HG03139 (cell line): ENCODE results near the gene C1QBP.
"Not testable (repeated sequence)": the region's sequence is repeated elsewhere in the genome, so short reads cannot be mapped to it uniquely, and the experiment has no call there.

Source experiments
- ATAC-seq: cut with Tn5 transposase; IDR thresholded peaks from one replicate; pipeline ENCODE4 v1.9.1; 2021; ENCODE audit not compliant: unreplicated experiment

The C1QBP gene, protein sequence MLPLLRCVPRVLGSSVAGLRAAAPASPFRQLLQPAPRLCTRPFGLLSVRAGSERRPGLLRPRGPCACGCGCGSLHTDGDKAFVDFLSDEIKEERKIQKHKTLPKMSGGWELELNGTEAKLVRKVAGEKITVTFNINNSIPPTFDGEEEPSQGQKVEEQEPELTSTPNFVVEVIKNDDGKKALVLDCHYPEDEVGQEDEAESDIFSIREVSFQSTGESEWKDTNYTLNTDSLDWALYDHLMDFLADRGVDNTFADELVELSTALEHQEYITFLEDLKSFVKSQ

DNA sequence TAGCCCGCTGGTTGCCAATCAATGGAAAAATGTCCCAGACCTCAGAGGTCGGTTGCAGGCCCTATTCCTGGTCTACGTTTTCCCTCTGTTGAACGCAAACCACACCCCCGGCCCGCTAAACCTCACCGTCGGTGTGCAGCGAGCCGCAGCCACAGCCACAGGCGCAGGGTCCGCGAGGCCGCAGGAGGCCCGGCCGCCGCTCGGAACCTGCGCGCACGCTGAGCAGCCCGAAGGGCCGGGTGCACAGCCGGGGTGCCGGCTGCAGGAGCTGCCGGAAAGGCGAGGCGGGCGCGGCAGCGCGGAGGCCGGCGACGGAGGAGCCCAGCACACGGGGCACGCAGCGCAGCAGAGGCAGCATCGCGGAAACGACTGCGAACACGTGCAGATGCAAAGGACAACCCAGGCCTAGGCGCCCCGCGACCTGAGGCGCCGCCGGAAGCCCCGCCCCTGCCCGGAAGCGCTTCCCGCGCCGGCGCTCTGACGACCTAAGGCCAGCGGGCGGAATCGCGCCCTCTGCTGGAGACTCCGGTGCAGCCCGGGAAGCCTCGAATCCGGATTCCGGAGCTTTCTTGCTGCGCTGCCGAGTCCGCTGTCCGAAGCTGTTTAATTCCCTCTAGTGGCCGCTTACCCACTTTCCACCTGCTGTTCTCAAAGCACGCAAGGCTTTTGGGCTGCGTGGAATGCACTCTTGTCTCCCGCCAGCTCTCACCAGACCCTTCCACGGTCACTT lies at the start of gene C1QBP:
Gene C1QBP (minus strand): TSS at position 440 of the 730 bp plus-strand sequence. CDS start 82 bp downstream, at position 358.
- peak; percentile 78 for ATAC-seq

DNA sequence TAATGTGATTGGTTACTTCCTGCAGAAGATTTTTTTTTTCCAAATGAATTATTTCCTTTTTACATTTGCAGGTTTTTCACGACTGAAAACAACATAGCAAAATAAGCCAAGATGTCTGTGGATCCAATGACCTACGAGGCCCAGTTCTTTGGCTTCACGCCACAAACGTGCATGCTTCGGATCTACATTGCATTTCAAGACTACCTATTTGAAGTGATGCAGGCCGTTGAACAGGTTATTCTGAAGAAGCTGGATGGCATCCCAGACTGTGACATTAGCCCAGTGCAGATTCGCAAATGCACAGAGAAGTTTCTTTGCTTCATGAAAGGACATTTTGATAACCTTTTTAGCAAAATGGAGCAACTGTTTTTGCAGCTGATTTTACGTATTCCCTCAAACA lies 49.8 kb upstream of the C1QBP start:
- ATAC-seq = no peak

DNA sequence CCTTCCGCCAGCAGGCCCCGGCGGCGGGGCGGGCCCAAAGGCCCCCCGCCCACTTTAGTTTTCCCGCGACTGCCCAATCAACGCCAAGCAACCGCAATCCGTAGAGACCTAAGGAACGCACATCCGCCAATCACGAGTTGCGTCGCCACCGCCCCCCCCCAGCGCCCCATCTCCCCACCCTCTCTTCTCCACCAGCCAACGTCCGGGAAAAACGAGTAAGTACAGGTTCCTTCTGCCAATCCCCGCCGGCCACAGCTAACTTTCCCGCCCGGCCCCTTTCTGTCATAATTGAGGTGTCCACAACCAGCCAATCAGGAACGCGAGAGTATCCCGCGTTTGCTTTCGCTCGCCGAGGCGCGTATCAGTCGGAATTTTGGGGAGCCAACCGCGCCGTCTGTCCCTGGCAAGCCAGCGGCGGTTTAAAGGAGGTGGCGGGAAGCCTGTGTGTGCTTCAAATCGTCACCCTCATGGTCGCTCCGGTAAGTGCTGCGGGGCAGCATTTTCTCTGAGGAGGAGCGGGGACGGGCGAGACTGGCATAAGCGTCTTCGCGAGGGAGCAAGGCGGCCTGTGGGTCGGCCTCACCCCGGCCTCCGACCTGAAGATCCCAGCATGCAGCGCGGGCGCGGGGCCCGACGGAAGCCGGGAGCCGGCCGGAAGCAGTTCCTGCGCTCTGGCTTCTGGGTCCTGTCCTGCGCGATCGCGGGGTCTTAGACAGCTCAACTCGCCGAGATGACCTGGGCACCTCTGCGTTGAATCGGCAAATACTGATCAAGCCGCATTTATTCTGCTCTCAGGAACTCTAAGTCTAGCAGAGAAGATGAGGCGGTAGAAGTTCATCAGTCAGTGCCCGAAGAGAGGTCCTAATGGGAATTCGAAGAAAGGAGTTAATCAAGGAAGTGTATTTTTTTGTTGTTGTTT lies 47.5 kb upstream of the C1QBP start, which contains the start of gene MIS12:
Gene MIS12 (plus strand): TSS at position 361 of the 919 bp plus-strand sequence. CDS start 2,297 bp downstream, outside the sequence.
- ATAC-seq = peak; percentile 82

DNA sequence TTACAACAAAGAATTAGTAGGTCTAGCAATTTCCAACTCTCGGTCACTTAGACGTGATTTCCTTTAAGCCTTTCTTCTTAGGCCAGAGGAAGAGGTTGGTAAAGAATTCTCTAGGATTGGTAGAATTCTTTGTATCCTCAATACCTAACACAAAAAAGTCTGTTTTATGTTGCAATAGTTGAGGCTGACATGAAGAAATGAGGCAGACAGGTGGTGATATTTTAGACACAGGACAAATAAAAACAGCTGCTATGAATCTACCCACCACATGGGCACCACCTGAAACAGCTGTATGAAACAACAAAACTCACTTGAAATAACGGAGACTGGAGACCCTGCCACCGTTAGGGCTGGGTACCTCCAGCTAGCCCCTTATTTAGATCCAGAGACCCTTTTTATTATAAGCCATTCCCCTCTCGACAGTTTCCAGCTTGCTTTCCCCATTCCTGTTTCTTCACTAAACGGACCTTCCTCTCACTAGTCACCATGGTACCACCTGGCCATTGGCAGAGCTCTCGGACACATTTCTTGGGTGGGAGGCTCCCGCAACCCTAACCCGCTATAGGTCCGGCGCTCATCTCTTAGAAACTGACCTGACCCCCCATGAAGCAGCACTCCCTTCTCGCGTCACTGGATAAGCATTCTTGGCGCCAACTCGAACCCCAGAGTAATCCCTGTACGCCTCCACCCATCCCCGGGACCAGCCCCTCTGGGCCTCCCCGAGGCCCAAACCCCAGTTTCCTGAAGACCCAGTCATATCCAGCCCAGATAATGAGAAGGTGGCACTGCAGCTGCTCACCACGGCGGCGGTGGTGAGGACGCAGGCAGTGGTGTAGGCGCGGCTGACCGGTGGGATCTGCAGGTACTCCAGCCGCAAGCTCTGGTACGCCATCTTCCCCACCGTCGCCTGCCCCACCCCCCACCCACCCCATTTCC lies 46.6 kb upstream of the C1QBP start, which contains the start of gene DERL2:
Gene DERL2 (minus strand): TSS at position 909 of the 936 bp plus-strand sequence. CDS start 17 bp downstream, at position 892.
- ATAC-seq = peak; percentile 17

DNA sequence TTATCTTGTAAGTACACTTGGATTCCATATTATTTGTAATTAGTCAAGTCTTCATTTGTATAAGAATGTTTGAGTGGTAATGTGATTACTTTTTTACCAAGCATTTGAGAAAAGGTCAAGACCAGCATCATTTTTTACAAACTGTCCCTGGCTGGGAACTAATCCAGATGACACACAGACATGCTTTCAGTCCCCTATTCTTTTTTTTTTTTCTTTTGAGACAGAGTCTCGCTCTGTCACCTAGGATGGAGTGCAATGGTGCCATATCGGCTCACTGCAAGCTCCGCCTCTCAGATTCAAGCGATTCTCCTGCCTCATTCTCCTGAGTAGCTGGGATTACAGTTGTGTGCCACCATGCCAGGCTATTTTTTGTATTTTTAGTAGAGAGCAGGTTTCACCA lies 42.5 kb upstream of the C1QBP start:
- no peak for ATAC-seq

DNA sequence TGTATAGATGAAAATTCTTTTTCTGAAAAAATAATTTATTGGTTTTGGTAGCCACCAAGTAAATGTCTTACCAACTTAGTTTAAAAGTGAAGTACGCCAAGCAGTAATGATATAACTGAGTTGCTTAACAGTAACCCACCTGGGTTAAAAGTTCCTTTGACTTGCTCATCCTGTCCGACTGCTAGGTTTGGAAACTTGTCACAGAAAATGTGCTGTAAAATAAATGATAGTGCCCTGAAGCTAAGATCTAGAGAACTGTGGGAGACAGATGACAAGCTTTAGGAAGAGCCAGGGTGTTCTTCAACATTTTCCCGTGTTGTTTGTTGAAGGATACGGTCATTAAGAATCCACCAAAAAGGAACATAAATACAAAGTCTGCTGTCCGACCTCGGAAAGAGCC lies 42.0 kb upstream of the C1QBP start:
- no peak for ATAC-seq

DNA sequence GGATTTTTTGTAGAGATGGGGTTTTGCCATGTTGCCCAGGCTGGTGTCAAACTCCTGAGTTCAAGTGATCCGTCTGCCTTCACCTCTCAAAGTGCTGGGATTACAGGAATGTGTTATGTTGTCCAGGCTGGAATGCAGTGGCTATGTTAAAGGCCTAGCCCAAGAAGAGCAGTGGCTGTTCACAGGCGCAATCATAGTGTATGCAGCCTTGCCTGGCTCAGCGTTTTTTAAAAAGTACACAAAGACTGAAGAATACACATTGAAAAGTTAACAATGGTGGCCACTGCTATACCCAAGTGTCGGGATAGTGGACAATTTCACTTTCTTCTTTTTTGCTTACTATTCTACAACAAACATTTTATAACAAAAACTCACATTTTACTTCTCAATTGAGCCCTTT lies 40.0 kb upstream of the C1QBP start:
- no peak for ATAC-seq

DNA sequence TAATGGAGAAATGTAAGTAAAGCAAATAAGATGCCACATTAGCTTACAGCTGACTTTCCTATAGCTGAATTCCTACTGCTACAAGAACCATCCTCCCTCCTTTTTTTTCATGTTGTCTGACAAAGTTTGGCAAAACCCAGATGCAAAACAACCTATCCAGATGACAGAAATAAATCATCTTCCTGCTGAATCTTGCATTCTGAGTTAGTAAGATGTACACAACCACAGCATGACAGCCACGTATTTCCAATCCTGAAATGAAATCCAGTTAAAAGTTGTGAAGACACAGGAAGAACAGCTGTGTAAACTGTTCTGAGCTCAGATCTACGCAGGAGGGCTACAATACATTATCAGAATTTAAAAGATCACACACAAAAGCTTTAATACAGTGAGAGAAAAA lies 35.0 kb upstream of the C1QBP start:
- no peak for ATAC-seq

DNA sequence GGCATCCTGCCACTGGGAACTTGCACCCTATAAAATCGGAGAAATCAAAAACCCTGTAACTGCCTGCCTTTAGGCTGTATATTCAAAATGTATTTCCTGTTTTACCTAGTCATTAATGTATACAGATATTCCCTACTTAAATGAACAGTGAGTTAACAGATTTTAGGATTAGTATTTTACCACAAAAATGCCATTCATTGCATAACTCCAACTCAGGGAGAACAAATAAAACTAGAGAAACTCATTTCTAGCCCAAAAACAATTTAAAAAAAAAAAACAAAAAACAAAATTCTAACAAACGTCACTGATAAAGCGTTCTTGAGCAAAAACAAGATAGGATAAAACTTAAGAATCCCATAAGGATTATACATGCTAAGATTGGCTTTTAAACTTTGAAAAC lies 33.6 kb upstream of the C1QBP start:
- ATAC-seq = no peak

DNA sequence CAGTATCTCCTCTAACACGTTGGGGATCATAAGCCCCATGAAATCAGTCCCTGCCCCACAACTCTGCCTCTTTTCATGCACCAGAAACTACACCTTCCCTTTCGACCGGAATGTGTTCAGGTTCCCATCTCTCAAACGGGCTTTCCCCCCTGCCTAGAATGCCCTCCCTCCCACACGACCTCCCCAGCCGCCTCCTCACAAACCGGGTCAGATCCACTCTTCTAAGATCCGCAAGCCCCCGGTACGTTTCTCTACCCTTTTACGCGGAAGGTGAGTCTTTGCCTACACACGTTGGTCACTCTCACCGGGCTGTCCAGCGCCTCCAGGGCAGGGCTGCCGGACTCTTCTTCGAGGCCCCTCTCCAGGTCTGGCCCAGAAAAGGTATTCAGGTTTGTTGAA lies 29.1 kb upstream of the C1QBP start:
- peak; percentile 12 for ATAC-seq

DNA sequence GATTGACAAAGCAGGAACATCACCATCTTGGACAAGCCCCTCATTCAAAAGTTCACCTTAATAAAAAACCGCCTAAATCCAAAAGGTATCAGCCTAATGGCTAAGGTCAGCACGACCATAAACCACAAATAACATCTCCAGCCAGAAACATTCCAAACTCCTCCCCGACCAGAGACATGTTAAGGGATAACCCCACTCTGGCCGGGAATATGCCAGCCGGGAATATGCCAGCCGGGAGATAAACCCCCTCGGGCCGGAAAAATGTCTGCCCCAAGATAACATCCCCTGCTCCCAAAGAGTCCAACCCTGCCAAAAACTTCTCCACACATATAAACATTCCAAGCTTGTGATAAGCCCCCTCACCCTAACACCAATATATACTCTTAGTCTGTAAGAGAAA lies 28.5 kb upstream of the C1QBP start:
- ATAC-seq = no peak

DNA sequence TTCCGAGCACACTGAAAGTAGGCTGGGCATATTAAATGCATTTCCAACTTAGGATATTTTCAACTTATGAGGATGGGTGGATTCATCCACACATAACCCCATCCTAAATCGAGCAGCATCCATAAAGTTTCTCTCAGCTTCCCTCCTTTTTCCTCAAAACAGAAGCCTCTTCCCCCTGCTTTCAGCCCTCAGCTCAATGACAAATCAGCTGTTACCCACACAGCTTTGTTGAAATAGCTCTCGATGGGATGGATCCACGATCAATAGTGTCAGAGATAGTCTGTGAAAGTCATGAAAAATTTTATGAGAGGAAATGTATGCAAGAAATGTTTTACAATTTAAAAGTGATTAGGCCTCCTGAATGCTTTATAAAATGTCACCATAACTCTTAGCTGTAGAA lies 27.3 kb upstream of the C1QBP start:
- ATAC-seq = no peak

DNA sequence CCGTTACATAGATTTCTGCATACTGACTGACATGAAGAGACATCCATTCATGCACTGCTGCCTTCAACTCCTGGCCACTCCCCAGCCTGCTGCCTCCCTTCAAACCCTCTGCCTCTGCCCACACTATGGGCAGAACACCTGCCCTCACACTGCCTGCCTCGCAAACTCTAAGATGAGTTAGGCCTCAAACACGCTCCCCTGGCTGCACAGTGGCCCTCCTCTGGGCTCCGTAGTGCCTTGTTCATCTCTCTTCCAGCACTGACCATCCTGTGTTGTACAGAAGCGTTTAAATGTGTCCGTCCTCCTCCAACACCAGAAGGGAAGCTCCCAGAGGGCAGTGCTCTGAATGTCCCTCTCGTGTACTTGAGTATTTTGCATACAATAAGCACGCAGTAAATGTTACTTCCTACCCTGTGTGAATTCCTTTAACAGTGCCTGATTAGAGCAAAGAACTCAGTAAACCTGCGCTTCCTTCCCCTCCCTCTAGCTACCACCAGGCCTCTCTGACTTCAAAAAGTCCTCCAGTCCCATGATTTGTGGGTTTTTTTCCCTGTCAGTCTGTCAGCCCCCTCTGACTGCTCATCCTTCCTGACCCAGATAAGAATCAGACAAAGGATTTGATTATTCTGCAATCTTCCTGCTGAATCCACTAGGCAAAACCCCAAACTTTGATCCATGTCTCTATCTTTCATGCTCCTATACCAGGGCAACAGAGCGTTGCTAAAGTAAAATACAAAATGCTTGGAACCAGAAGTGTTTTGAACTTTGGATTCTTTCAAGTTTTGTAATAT lies 26.0 kb upstream of the C1QBP start:
- no peak for ATAC-seq

DNA sequence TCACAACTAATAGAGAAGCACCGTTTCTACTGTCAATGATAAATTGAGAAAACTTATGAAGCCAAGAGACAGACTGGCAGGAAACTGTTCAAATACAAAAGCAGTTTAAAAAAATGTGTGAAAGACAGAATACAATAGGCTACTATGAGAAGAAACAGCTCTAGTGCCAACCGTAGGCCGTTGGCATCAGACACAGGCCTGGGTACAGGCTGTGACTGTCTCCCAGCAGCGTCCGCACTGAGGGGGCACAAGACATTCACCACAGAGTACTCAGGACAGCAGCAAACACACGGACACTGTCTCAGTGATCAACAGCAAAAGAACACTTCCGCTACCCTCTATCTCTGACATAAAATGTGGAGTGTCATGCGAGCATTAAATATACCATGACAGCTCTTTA lies 7.8 kb upstream of the C1QBP start:
- no peak for ATAC-seq

DNA sequence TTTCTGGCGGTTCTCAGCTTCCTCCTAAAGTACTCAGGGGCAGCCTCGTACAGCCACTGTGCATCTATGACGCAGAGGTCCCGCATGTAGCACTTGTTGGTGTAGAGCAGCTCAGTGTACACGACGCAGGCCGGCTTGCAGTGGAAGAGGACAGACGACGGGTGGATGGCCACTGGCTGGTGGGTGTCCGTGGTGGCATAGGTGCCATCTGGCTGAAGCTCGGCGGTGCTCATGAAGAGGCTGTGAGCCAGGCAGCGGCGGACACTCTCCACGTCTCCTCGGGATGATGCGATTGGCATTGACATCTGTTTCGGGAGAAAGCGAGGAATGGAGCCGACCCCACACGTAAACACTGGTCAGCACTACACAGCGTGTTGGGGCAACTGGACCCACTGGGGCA lies 5.3 kb upstream of the C1QBP start:
- ATAC-seq = no peak

DNA sequence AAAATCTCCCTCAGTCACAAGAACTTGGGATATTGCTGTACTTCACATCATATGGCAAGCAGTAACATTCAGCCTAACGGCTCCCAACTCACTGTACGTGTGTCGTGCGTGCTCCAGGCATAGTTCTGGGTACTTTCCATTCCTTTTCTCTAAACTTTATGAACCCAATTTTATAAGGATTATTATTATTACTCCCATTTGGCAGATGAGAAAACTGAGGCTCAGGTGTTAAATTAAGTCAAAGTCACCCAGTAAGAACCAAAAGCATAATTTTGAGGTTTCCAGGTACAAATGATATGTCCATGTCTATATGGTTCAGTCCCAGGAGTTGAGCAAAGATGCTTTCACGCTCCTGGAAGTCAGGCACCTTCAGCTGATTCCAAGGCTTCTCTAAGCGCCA lies 4.8 kb upstream of the C1QBP start:
- no peak for ATAC-seq

DNA sequence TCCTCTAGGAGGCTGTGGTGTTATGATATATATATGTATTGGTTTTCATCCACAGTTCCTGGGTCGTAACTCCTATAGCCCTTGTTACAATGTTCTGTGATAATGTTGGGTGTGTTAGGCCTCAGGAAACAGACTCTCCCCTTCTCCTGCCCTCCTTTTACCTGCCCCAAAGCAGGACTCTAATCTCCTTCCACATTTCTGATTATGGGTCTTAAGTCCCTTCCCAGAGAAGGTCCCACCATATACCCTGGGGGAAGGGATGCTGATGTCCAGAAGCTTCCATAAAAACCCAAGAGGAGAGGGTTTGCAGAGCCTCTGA lies 450 bp upstream of the C1QBP start:
- ATAC-seq = peak; percentile 11

DNA sequence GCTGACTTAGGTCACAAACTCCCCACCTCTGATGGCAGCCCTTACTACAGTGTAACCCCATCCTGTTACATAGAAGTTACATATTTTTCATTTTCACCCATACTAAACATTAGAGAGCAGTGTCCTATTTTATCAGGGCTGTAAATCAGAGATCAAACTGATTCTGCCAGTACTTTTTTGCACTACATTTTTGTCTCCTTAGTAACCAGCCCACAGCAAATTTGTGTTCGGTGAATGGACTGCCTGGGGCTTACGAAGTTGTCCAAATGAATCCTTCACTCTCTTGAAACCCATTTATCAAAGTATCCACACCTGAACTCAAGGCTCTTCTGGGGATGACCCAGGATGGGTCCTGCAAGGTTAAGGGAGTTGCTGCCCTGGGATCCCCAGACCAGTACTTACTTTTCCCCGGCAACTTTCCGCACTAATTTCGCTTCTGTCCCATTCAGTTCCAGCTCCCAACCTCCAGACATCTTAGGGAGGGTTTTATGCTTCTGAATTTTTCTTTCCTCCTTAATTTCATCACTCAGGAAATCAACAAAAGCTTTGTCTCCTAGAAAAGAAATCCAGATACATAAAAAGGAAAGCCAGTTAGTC lies 1.1 kb downstream of the C1QBP start:
- ATAC-seq = no peak

DNA sequence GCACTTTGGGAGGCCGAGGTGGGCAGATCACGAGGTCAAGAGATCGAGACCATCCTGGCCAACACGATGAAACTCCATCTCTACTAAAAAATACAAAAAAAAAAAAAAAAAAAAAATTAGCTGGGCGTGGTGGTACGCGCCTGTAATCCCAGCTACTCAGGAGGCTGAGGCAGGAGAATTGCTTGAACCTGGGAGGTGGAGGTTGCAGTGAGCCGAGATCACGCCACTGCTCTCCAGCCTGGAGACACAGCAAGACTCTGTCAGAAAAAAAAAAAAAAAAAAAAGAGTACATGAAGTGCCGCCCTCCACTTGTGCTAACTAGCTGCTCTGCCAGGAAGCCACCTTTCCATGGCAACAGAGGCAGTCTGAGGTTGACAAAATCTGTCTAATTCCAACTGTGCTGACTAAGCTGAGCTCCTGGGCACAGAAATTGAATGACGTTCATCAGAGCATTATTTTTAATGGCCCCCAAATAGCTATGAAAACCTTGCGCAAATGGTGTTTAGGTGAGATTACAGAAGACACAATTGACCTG lies 3.1 kb downstream of the C1QBP start:
- ATAC-seq = not testable (repeated sequence)
